GM08714 (cell line): ENCODE measurements around the gene GALNT15.

Experiments used
- H3K4me3 ChIP-seq: fragments of 200-500 bp; sonication (Bioruptor generic); 2 replicates; pipeline ENCODE4 v1.5.1; 2014; ENCODE audit warnings: mild to moderate bottlenecking, low read length, inconsistent platforms
- ZNF274 ChIP-seq: IDR thresholded peaks from 2 replicates; pipeline ENCODE4 v1.6.1; 2012; ENCODE audit warnings: mild to moderate bottlenecking, low read depth, low read length

The GALNT15 gene

GRCh38 chr3:16174389-16174788 is at the start of gene GALNT15:
GALNT15 (plus strand) TSS chr3:16174680; CDS start chr3:16175152, 472 bp downstream.
- TF ChIP-seq ZNF274, result no peak
- H3K4me3 ChIP-seq, result no peak within 1 kb of the TSS

- no peak overlapping the region for H3K4me3 ChIP-seq
- no peak for TF ChIP-seq ZNF274
These were observed 47.8 kb upstream of the GALNT15 start for GRCh38 chr3:16126634-16127033.

- no peak for TF ChIP-seq ZNF274
- H3K4me3 ChIP-seq, result no peak overlapping the region
These were observed 47.2 kb upstream of the GALNT15 start for GRCh38 chr3:16127249-16127648.

GRCh38 chr3:16130066-16130465 is 44.4 kb upstream of the GALNT15 start:
- no peak for TF ChIP-seq ZNF274
- no peak overlapping the region for H3K4me3 ChIP-seq

- no peak for TF ChIP-seq ZNF274
These were observed 42.3 kb upstream of the GALNT15 start for GRCh38 chr3:16132190-16132589.

GRCh38 chr3:16132928-16133327 is 41.6 kb upstream of the GALNT15 start:
- no peak for TF ChIP-seq ZNF274
- H3K4me3 ChIP-seq, result no peak overlapping the region

More at GRCh38 chr3:16132190-16132589, 42.3 kb upstream of the GALNT15 start:
- no peak overlapping the region for H3K4me3 ChIP-seq

GRCh38 chr3:16134173-16134928 is 40.1 kb upstream of the GALNT15 start:
- H3K4me3 ChIP-seq, result no peak overlapping the region
- no peak for TF ChIP-seq ZNF274

GRCh38 chr3:16136055-16136454 is 38.4 kb upstream of the GALNT15 start:
- no peak for TF ChIP-seq ZNF274
- H3K4me3 ChIP-seq, result no peak overlapping the region

GRCh38 chr3:16137044-16137443 is 37.4 kb upstream of the GALNT15 start:
- H3K4me3 ChIP-seq, result no peak overlapping the region
- no peak for TF ChIP-seq ZNF274

- H3K4me3 ChIP-seq, result no peak overlapping the region
- TF ChIP-seq ZNF274, result no peak
These were observed 36.5 kb upstream of the GALNT15 start for GRCh38 chr3:16137977-16138376.

GRCh38 chr3:16140116-16140893 is 34.2 kb upstream of the GALNT15 start:
- no peak overlapping the region for H3K4me3 ChIP-seq
- TF ChIP-seq ZNF274, result no peak

GRCh38 chr3:16140894-16141285 is 33.6 kb upstream of the GALNT15 start:
- TF ChIP-seq ZNF274, result no peak
- H3K4me3 ChIP-seq, result no peak overlapping the region

- no peak for TF ChIP-seq ZNF274
- H3K4me3 ChIP-seq, result no peak overlapping the region
These were observed 32.0 kb upstream of the GALNT15 start for GRCh38 chr3:16142350-16143025.

GRCh38 chr3:16143861-16144447 is 30.5 kb upstream of the GALNT15 start:
- no peak overlapping the region for H3K4me3 ChIP-seq
- TF ChIP-seq ZNF274, result no peak
